ENCODE measurements around the gene RPL36A.

DNA sequence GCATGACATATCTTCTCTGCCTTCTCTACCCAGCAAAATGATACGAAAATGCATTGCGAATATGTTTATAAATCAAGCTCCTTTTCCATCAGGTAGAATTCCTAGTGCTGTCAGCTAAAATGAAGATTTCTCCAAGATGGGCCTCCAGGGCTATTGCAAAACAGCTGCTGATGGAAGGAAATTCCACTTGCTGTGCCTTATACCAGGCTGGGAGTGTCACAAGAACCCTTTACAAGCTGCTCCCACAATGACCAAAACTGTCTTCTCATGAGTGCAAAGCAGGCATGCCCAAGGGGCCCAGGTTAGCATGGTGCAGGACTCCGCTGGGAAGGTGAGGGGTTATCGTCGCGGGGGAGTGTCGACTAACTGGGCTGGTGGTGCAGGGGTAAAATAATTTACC lies 25.9 kb downstream of the RPL36A start:
- TF ChIP-seq, protein P1, sequence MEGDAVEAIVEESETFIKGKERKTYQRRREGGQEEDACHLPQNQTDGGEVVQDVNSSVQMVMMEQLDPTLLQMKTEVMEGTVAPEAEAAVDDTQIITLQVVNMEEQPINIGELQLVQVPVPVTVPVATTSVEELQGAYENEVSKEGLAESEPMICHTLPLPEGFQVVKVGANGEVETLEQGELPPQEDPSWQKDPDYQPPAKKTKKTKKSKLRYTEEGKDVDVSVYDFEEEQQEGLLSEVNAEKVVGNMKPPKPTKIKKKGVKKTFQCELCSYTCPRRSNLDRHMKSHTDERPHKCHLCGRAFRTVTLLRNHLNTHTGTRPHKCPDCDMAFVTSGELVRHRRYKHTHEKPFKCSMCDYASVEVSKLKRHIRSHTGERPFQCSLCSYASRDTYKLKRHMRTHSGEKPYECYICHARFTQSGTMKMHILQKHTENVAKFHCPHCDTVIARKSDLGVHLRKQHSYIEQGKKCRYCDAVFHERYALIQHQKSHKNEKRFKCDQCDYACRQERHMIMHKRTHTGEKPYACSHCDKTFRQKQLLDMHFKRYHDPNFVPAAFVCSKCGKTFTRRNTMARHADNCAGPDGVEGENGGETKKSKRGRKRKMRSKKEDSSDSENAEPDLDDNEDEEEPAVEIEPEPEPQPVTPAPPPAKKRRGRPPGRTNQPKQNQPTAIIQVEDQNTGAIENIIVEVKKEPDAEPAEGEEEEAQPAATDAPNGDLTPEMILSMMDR (IDR thresholded peaks at IDR 0.05): no peak
- TF ChIP-seq EZH2 (IDR thresholded peaks at IDR 0.05): no peak
- no peak for TF ChIP-seq EZH2phosphoT487 (IDR thresholded peaks at IDR 0.05)
